A673 (cell line): Measurements from ENCODE around the gene FAM151A. TPM values are rescaled to one million over a fixed set of nuclear protein-coding genes. Genes with fewer than 3 reads are reported as not detected.

ENCODE experiments used
- BruUV-seq: library from RNA; stranded (reverse); fragments of 400-500 nt; replicated peaks from 2 replicates; lab custom pipeline; 2021; lab: Mats Ljungman, UMichigan
- CTCF ChIA-PET: fragments of 300-600 bp; sonication (Branson Sonifier 250); formaldehyde crosslinking; loops from one replicate; lab custom pipeline; 2022; ENCODE audit warnings: antibody characterized with exemption; lab: Charles Lee
- POLR2A ChIA-PET: fragments of 300-600 bp; sonication (Branson Sonifier 250); formaldehyde crosslinking; loops from one replicate; lab custom pipeline; 2022; ENCODE audit warnings: antibody characterized with exemption; ENCODE audit not compliant: low non-redundant PET; lab: Charles Lee
- DNase-seq: peaks from one replicate; pipeline ENCODE4 v3.0.0-alpha.2; 2015; ENCODE audit warnings: low spot score
- H3K27ac ChIP-seq: fragments of 200-600 bp; sonication (generic); 2 replicates; pipeline ENCODE4 v1.5.1; 2016; ENCODE audit warnings: mixed run types, low read depth, mild to moderate bottlenecking, mixed read lengths, antibody characterized with exemption, low read length; ENCODE audit not compliant: poor library complexity, severe bottlenecking
- H3K27me3 ChIP-seq: fragments of 200-600 bp; sonication (generic); replicated peaks from 2 replicates; pipeline ENCODE4 v1.6.1; 2017; ENCODE audit warnings: mixed run types, low read depth, mild to moderate bottlenecking, mixed read lengths, antibody characterized with exemption, low read length; ENCODE audit not compliant: insufficient read depth, poor library complexity
- H3K36me3 ChIP-seq: fragments of 200-600 bp; sonication (generic); 2 replicates; pipeline ENCODE4 v1.6.1; 2016; ENCODE audit warnings: mixed run types, mild to moderate bottlenecking, mixed read lengths, antibody characterized with exemption, low read length; ENCODE audit not compliant: insufficient read depth, poor library complexity, severe bottlenecking
- H3K4me1 ChIP-seq: fragments of 200-600 bp; sonication (generic); 2 replicates; pipeline ENCODE4 v1.6.1; 2017; ENCODE audit warnings: mixed run types, mild to moderate bottlenecking, mixed read lengths, antibody characterized with exemption, low read length; ENCODE audit not compliant: insufficient read depth, poor library complexity, severe bottlenecking
- H3K4me3 ChIP-seq: fragments of 200-600 bp; sonication (generic); 2 replicates; pipeline ENCODE4 v1.5.1; 2016; ENCODE audit warnings: low read depth, mixed run types, mild to moderate bottlenecking, mixed read lengths, low read length; ENCODE audit not compliant: poor library complexity, severe bottlenecking
- H3K9me3 ChIP-seq: fragments of 200-600 bp; sonication (generic); 2 replicates; pipeline ENCODE4 v1.6.1; 2016; ENCODE audit warnings: mixed run types, low read depth, mild to moderate bottlenecking, mixed read lengths, antibody characterized with exemption, low read length; ENCODE audit not compliant: poor library complexity, severe bottlenecking
- EZH2 ChIP-seq: fragments of 200-600 bp; sonication (generic); IDR thresholded peaks from 2 replicates; pipeline ENCODE4 v1.6.1; 2017; ENCODE audit warnings: borderline replicate concordance, low read depth, mild to moderate bottlenecking, mixed read lengths, antibody characterized with exemption, low read length; ENCODE audit not compliant: poor library complexity, severe bottlenecking
- intact Hi-C: fragments of 100-400 bp; cut with micrococcal nuclease; formaldehyde crosslinking; loops from one replicate; pipeline ENCODE4 v1.10.0; 2022; ENCODE audit not compliant: unreplicated experiment
- total RNA-seq: library from RNA; stranded (reverse); gene quantifications from 2 replicates; pipeline ENCODE4 v1.2.3, GENCODE V29; 2021
- TF ChIP-seq, protein P1 (sequence below): fragments of 300-800, 200-600 bp; sonication (generic); conservative IDR thresholded peaks from 2 replicates; pipeline ENCODE4 v1.5.1; 2017; ENCODE audit warnings: low read depth, mild to moderate bottlenecking, antibody characterized with exemption, low read length, moderate library complexity, mixed read lengths

FAM151A gene
- total RNA-seq, 1 experiment from 2014 or later = not detected

DNA sequence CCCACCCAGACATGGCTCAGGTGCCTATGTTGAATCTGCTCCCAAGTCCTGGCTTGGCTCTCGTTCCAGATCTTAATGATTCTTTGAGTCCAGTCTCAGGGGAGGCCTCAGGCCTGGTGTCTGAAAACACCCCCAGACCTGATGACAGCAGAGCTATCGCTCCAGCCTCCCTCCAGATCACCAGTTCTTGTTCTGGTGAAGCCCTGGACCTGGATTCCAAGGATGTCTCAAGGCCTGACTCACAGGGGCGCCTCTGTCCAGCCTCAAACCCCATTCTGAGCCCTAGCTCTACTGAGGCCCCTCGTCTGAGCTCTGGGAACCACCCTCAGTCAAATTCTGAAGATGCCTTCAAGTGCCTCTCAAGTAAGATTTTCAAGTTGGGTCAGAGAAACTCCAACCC is 29.7 kb upstream of the FAM151A start:
- no TSS peak for BruUV-seq
- no peaks in the 10 kb centered on the region for H3K4me1 ChIP-seq
- CTCF ChIA-PET = no interaction called here

DNA sequence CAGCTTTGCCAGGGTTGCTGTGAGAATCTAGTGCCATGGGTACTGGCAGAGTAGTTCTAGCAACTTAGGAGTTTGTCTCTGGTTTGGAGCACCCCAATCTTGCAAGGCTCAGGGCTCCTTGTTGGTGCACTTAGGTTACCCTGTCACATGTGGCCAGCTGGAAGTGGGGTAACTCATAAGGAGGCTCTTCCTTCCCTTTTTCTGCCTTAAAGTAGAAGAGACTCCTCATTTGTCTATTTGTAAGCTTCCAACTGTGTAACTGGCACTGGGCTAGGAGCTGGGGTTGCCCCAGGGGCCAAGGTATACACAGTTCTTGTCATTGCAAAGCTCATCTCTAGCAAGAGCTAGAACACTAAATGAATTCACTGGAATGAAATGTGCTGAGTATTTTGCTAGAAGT is 28.8 kb upstream of the FAM151A start:
- Histone ChIP-seq H3K9me3 (no peaks in the 10 kb centered on the region), H3K4me3 (no peak overlapping the region), H3K36me3 (no peaks in the 10 kb centered on the region), H3K27ac (no peak overlapping the region), H3K4me1 (no peaks in the 10 kb centered on the region), H3K27me3 (peaks cover 7% of the 10 kb centered on the region)
- intact Hi-C loops = no loop called here
- TF ChIP-seq, protein P1, sequence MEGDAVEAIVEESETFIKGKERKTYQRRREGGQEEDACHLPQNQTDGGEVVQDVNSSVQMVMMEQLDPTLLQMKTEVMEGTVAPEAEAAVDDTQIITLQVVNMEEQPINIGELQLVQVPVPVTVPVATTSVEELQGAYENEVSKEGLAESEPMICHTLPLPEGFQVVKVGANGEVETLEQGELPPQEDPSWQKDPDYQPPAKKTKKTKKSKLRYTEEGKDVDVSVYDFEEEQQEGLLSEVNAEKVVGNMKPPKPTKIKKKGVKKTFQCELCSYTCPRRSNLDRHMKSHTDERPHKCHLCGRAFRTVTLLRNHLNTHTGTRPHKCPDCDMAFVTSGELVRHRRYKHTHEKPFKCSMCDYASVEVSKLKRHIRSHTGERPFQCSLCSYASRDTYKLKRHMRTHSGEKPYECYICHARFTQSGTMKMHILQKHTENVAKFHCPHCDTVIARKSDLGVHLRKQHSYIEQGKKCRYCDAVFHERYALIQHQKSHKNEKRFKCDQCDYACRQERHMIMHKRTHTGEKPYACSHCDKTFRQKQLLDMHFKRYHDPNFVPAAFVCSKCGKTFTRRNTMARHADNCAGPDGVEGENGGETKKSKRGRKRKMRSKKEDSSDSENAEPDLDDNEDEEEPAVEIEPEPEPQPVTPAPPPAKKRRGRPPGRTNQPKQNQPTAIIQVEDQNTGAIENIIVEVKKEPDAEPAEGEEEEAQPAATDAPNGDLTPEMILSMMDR = no peak
- no peak for TF ChIP-seq EZH2
- DNase-seq = no peak
- POLR2A ChIA-PET = no interaction called here
- CTCF ChIA-PET = no interaction called here
- no TSS peak for BruUV-seq

More for the DNA sequence above, 29.7 kb upstream of the FAM151A start:
- Histone ChIP-seq H3K27me3 (peaks cover 7% of the 10 kb centered on the region), H3K4me3 (no peak overlapping the region), H3K9me3 (peaks cover 6% of the 10 kb centered on the region), H3K36me3 (no peaks in the 10 kb centered on the region), H3K27ac (no peak overlapping the region)
- DNase-seq = no peak
- POLR2A ChIA-PET = interaction anchor here (0.7 kb wide), 1 partner anchor 1022 kb away, joined by 3 read pairs; no protein-coding TSS in a partner anchor
- TF ChIP-seq, protein P1 = no peak
- no peak for TF ChIP-seq EZH2
- intact Hi-C loops = no loop called here

DNA sequence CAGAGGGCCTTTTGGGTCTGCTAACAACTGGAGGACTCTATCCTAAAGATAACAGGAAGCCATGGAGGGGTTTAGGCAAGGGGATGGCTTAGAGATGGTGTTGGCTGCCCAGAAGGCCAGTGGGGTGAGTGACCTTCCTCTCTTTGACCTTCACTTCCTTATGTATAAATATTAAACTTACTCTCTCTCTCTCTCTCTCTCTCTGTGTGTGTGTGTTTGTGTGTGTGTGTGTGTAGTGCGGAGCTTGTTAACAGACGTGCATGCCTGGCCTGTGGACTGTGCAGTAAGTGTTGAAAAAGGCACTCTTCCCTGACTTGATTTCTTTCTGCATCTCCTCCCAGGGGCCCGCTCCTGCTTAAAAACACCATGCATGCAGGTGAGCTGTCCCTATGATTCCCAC is 28.3 kb upstream of the FAM151A start:
- no TSS peak for BruUV-seq
- POLR2A ChIA-PET = no interaction called here

More for the DNA sequence above, 28.3 kb upstream of the FAM151A start:
- intact Hi-C loops = no loop called here
- no peak overlapping the region for H3K4me3 ChIP-seq
- H3K9me3 ChIP-seq = no peaks in the 10 kb centered on the region
- no peak for TF ChIP-seq EZH2
- TF ChIP-seq, protein P1 = no peak
- CTCF ChIA-PET = no interaction called here
- no peaks in the 10 kb centered on the region for H3K4me1 ChIP-seq
- H3K27me3 ChIP-seq = peaks cover 7% of the 10 kb centered on the region
- no peak for DNase-seq
- H3K27ac ChIP-seq = no peak overlapping the region
- H3K36me3 ChIP-seq = no peaks in the 10 kb centered on the region
